Activated CD8-positive, alpha-beta memory T cell treated with anti-CD3 and anti-CD28 coated beads for 48 hours (primary cell): ENCODE data around the gene TAGLN2.
"Not testable (repeated sequence)": the region's sequence is repeated elsewhere in the genome, so short reads cannot be mapped to it uniquely, and the experiment has no call there.

Experiments used
- DNase-seq, 3 experiments: peaks; one replicate each; pipeline ENCODE4 v3.0.0-alpha.2; 2020; ENCODE audit warnings: low read depth in 2 of 3, low spot score in 2 of 3

The TAGLN2 gene

GRCh38 chr1:159902541-159902940 is 22.8 kb downstream of the TAGLN2 start:
- DNase-seq = no peak

GRCh38 chr1:159900755-159901360 is 24.4 kb downstream of the TAGLN2 start:
- DNase-seq = no peak

GRCh38 chr1:159900086-159900680 is 25.1 kb downstream of the TAGLN2 start, which contains the start of gene CFAP45:
CFAP45 (minus strand) TSS chr1:159900165; CDS start chr1:159900098, 67 bp downstream.
- DNase-seq = no peak

GRCh38 chr1:159899634-159900033 is 25.7 kb downstream of the TAGLN2 start:
- DNase-seq = not testable (repeated sequence)

- no peak for DNase-seq
Measured at GRCh38 chr1:159898527-159898926, 26.8 kb downstream of the TAGLN2 start.

- no peak for DNase-seq
Measured at GRCh38 chr1:159897962-159898361, 27.3 kb downstream of the TAGLN2 start.

GRCh38 chr1:159896546-159896930 is 28.8 kb downstream of the TAGLN2 start:
- DNase-seq = no peak

- no peak for DNase-seq
Measured at GRCh38 chr1:159895836-159896545, 29.3 kb downstream of the TAGLN2 start.

- no peak for DNase-seq
Measured at GRCh38 chr1:159895286-159895685, 30.0 kb downstream of the TAGLN2 start.

- no peak for DNase-seq
Measured at GRCh38 chr1:159892944-159893343, 32.4 kb downstream of the TAGLN2 start.

GRCh38 chr1:159891275-159892157 is 33.8 kb downstream of the TAGLN2 start:
- DNase-seq = peak; percentile 48 to 55 (median 52)

- no peak for DNase-seq
Measured at GRCh38 chr1:159890390-159890789, 34.9 kb downstream of the TAGLN2 start.

- DNase-seq = no peak
Measured at GRCh38 chr1:159889821-159890252, 35.5 kb downstream of the TAGLN2 start.

- no peak for DNase-seq
Measured at GRCh38 chr1:159889202-159889601, 36.1 kb downstream of the TAGLN2 start.

- no peak for DNase-seq
Measured at GRCh38 chr1:159884296-159884695, 41.0 kb downstream of the TAGLN2 start.

GRCh38 chr1:159883134-159883533 is 42.2 kb downstream of the TAGLN2 start:
- no peak for DNase-seq

GRCh38 chr1:159882527-159882862 is 42.8 kb downstream of the TAGLN2 start:
- no peak for DNase-seq

GRCh38 chr1:159881622-159882526 is 43.4 kb downstream of the TAGLN2 start:
- no peak for DNase-seq

GRCh38 chr1:159880430-159880829 is 44.9 kb downstream of the TAGLN2 start:
- no peak for DNase-seq

- DNase-seq = no peak
Measured at GRCh38 chr1:159879977-159880376, 45.3 kb downstream of the TAGLN2 start.
